Motor neuron (in vitro differentiated cells): ENCODE data around the gene GPR160. TPM values are rescaled to one million over a fixed set of nuclear protein-coding genes. Genes with fewer than 3 reads are reported as not detected.

Experiments
- ATAC-seq, 8 experiments: fragments of 200-7000 bp; cut with Tn5 transposase; replicated peaks in 6 of 8; 2 replicates each; pipeline ENCODE4 v1.8.0; 2021; ENCODE audit warnings: mild to moderate bottlenecking in 8 of 8, moderate library complexity in 8 of 8
- H3K27ac ChIP-seq, 2 donors: fragments of 250-450 bp; sonication (Bioruptor Pico); 2 replicates each; pipeline ENCODE4 v1.9.0; 2021; ENCODE audit warnings: antibody characterized with exemption in 2 of 2, mild to moderate bottlenecking in 2 of 2, moderate library complexity in 1 of 2
- H3K4me1 ChIP-seq, 2 donors: fragments of 250-450 bp; sonication (Bioruptor Pico); replicated peaks in 1 of 2; 2 replicates each; pipeline ENCODE4 v1.6.1; 2021; ENCODE audit warnings: antibody characterized with exemption in 2 of 2, mild to moderate bottlenecking in 2 of 2, moderate library complexity in 1 of 2
- H3K4me3 ChIP-seq, 5 donors: fragments of 250-450 bp; sonication (Bioruptor Pico); 2 replicates each; pipeline ENCODE4 v1.9.0; 2021; ENCODE audit warnings: antibody characterized with exemption in 5 of 5, mild to moderate bottlenecking in 5 of 5, moderate library complexity in 4 of 5
- WGBS, 10 experiments: fragments of 450-650 bp; shearing (Covaris generic); methylation state at CpG; one replicate each; pipeline ENCODE4 v1.0.0; 2022; 5-methylcytosine and 5-hydroxymethylcytosine counted together
- in situ Hi-C, 9 experiments: fragments of 400-800 bp; cut with MboI; loops; one replicate each; pipeline ENCODE4 v1.15.0; 2021; ENCODE audit warnings: low sequenced_read_pairs in 9 of 9, low pct_unique_long_range_greater_than_20kb in 2 of 9; ENCODE audit not compliant: unreplicated experiment in 9 of 9
- total RNA-seq, 8 experiments: library from RNA; unstranded; fragments of 300-600 nt; gene quantifications; 2 replicates each; pipeline versions ENCODE4 v1.2.3 to v1.2.4, GENCODE V29; 2022

Gene GPR160, protein sequence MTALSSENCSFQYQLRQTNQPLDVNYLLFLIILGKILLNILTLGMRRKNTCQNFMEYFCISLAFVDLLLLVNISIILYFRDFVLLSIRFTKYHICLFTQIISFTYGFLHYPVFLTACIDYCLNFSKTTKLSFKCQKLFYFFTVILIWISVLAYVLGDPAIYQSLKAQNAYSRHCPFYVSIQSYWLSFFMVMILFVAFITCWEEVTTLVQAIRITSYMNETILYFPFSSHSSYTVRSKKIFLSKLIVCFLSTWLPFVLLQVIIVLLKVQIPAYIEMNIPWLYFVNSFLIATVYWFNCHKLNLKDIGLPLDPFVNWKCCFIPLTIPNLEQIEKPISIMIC
- total RNA-seq: 1 to 10 TPM in 6 of 8 experiments, under 1 TPM in 2; 0.38 to 4.8 (median 1.8) TPM

GRCh38 chr3:170037463-170038433, at the start of gene GPR160:
Gene GPR160, plus strand, starts transcription at chr3:170037995. Its CDS starts 45,978 bp downstream, at chr3:170083973.
- WGBS, 10 experiments: 0 to 100% (median 67%) methylated on average over 1 to 6 of the region's 78 CpGs; no CpG with 5 or more reads in 1 of the 10 experiments
- H3K27ac ChIP-seq: no peak within 1 kb of the TSS
- in situ Hi-C loops: no loop called here

DNA sequence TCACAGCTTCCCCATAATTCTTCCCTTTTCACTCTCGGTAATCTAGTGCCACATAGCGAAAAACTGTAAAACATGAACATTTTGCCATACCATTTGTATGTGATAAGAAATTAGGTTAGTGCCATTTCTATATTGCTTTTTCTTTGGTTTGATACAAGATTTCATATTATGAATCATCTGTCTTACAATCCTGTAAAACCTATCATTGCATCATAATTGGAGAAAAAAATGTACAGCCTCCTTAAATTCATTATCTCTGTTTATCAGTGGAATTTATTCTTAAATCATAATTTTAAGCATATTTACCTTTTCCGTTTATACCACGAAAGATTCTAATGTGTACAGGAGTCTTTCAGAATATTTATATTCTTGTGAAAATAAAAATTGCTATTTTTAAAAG, 47.4 kb upstream of the GPR160 start:
- no peak for ATAC-seq
- 92 to 100% (median 96%) methylated on average over 2 to 4 of the region's 4 CpGs for WGBS, 10 experiments
- in situ Hi-C loops: no loop called here
- Histone ChIP-seq H3K27ac (no peak overlapping the region), H3K4me1 (no peaks in the 10 kb centered on the region), H3K4me3 (no peak overlapping the region)

More at GRCh38 chr3:170037463-170038433, at the start of gene GPR160:
- Histone ChIP-seq H3K4me3 (peak within 1 kb of the TSS; percentile 37 to 47 (median 47)), H3K4me1 (no peaks in the 10 kb centered on the region)
- ATAC-seq: peak; percentile 78 to 96 (median 86)

DNA sequence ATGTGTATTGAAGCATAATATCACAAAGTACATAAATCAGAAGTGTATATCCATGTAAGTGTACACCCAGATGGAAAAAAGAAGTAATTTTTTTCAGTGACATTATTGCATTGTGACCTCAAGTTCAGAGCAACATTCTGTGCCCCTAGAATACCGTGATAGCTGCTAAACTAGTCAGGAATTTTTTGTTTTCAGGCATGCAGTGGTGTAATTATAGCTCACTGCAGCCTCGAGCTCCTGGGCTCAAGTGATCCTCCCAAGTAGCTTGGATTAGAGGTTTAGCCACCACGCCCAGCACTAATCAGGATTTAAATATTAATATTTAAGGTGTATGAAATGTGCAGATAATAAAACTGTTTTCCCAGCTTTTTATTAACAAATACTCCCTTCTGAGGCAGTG, 45.6 kb upstream of the GPR160 start:
- ATAC-seq: peak in 2 of 8 experiments; percentile 41 to 63
- Histone ChIP-seq H3K4me3 (no peak overlapping the region), H3K27ac (no peak overlapping the region), H3K4me1 (no peaks in the 10 kb centered on the region)
- 0 to 100% (median 83%) methylated on average over 1 to 3 of the region's 3 CpGs; no CpG with 5 or more reads in 1 of the 10 experiments for WGBS, 10 experiments
- in situ Hi-C loops: no loop called here

GRCh38 chr3:169992781-169993180, 45.0 kb upstream of the GPR160 start:
- 87 to 100% (median 93%) methylated on average over 2 to 5 of the region's 5 CpGs; no CpG with 5 or more reads in 1 of the 10 experiments for WGBS, 10 experiments
- Histone ChIP-seq H3K4me1 (no peaks in the 10 kb centered on the region), H3K27ac (no peak overlapping the region), H3K4me3 (no peak overlapping the region)
- in situ Hi-C loops: no loop called here
- ATAC-seq: no peak

DNA sequence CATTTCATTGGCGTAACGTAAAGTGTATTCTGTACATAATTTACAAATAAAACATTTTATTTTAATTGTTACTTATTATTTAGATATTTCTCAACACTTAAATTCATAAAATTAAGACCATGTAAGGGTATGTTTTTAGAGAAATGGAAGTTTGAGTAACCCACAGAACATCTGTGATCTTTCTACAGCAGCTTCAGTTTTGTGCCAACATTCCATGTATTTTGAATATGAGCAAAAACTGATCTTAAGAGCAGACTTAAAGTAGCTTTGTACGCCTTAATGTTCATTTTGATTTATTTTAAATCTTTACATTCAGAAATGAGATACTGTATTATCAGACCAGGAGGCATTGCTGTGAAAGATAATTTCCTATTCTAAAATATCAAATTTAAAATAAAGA, 44.0 kb upstream of the GPR160 start:
- 67 to 100% (median 94%) methylated on average over 1 to 3 of the region's 3 CpGs for WGBS, 10 experiments
- H3K4me3 ChIP-seq: no peak overlapping the region
- ATAC-seq: no peak
- H3K4me1 ChIP-seq: no peaks in the 10 kb centered on the region
- H3K27ac ChIP-seq: no peak overlapping the region
- in situ Hi-C loops: no loop called here

DNA sequence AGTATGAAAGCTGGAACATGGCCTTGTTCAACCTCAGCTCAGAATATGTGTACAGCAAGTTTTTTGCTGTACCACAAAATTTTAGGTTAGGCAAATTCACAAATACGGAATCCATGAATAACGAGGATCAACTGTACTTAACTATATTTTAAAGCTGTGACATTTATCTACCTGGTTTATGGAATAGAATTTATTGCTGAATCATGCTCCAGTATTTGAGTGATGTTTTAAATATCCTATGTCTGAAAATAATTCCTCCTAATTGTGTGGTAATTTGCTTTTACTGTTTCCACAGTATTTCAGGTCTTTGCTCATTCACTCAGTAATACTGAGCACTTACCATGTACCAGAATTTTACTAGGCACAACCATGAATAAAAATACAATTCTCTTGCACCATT, 41.7 kb upstream of the GPR160 start:
- 79 to 100% (median 100%) methylated on average over 1 to 2 of the region's 2 CpGs; no CpG with 5 or more reads in 3 of the 10 experiments for WGBS, 10 experiments
- in situ Hi-C loops: no loop called here
- no peak overlapping the region for H3K27ac ChIP-seq
- H3K4me3 ChIP-seq: no peak overlapping the region
- H3K4me1 ChIP-seq: no peaks in the 10 kb centered on the region
- ATAC-seq: no peak

- ATAC-seq: peak in 2 of 8 experiments; percentile 40 to 61
- Histone ChIP-seq H3K4me3 (no peak overlapping the region), H3K27ac (no peak overlapping the region), H3K4me1 (no peaks in the 10 kb centered on the region)
- in situ Hi-C loops: no loop called here
- 40 to 100% (median 90%) methylated on average over 1 to 2 of the region's 2 CpGs; no CpG with 5 or more reads in 3 of the 10 experiments for WGBS, 10 experiments
These were observed 39.1 kb upstream of the GPR160 start for GRCh38 chr3:169998668-169999131.

GRCh38 chr3:169999433-169999832, 38.4 kb upstream of the GPR160 start:
- WGBS, 10 experiments: 44 to 100% (median 100%) methylated on average over 1 of the region's 1 CpG; no CpG with 5 or more reads in 3 of the 10 experiments

DNA sequence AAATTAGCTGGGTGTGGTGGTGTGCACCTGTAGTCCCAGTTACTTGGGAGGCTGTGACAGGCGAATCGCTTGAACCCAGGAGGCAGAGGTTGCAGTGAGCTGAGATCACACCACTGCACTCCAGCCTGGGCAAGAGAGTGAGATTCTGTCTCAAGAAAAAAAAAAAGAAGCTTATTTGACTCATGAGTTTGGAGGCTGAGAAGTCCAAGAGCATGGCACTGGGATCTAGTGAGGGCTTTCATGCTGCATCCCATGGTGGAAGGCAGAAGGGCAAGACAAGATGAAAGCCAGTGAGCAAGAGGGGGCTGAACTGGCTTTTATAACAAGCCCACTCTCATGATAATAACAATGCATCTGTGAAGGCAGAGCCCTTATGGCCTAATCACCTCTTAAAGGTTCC, 37.7 kb upstream of the GPR160 start:
- 80 to 100% (median 83%) methylated on average over 1 to 2 of the region's 2 CpGs; no CpG with 5 or more reads in 5 of the 10 experiments for WGBS, 10 experiments
- in situ Hi-C loops: no loop called here
- Histone ChIP-seq H3K4me3 (no peak overlapping the region), H3K27ac (no peak overlapping the region), H3K4me1 (no peaks in the 10 kb centered on the region)
- ATAC-seq: no peak

More at GRCh38 chr3:169999433-169999832, 38.4 kb upstream of the GPR160 start:
- H3K4me1 ChIP-seq: no peaks in the 10 kb centered on the region
- no peak overlapping the region for H3K4me3 ChIP-seq
- ATAC-seq: no peak
- in situ Hi-C loops: no loop called here
- H3K27ac ChIP-seq: no peak overlapping the region

- no peak for ATAC-seq
- Histone ChIP-seq H3K4me3 (no peak overlapping the region), H3K27ac (no peak overlapping the region), H3K4me1 (no peaks in the 10 kb centered on the region)
- WGBS, 10 experiments: 74 to 100% (median 92%) methylated on average over 3 to 8 of the region's 10 CpGs; no CpG with 5 or more reads in 3 of the 10 experiments
- in situ Hi-C loops: no loop called here
These were observed 35.6 kb upstream of the GPR160 start for GRCh38 chr3:170002231-170002630.

GRCh38 chr3:170002879-170003278, 34.9 kb upstream of the GPR160 start:
- no peak for ATAC-seq
- in situ Hi-C loops: no loop called here
- Histone ChIP-seq H3K27ac (no peak overlapping the region), H3K4me3 (no peak overlapping the region), H3K4me1 (no peaks in the 10 kb centered on the region)
- 40 to 100% (median 87%) methylated on average over 1 of the region's 1 CpG; no CpG with 5 or more reads in 4 of the 10 experiments for WGBS, 10 experiments

- no peak for ATAC-seq
- Histone ChIP-seq H3K4me3 (no peak overlapping the region), H3K4me1 (no peaks in the 10 kb centered on the region), H3K27ac (no peak overlapping the region)
- in situ Hi-C loops: no loop called here
- 67 to 100% (median 100%) methylated on average over 1 to 2 of the region's 2 CpGs; no CpG with 5 or more reads in 5 of the 10 experiments for WGBS, 10 experiments
These were observed 33.9 kb upstream of the GPR160 start for GRCh38 chr3:170003881-170004356.
